Activated CD4-positive, alpha-beta T cell treated with anti-CD3 and anti-CD28 coated beads, Interleukin-2, Interleukin-4, amounts not matched to agents 100 ng/mL and 50 ng/mL, durations not matched to agents 16 hours and 8 hours (primary cell): ENCODE measurements around the gene ZNF521.

ENCODE experiments used
- DNase-seq: peaks from one replicate; pipeline ENCODE4 v3.0.0-alpha.2; 2020; ENCODE audit warnings: low spot score

Gene ZNF521

DNA sequence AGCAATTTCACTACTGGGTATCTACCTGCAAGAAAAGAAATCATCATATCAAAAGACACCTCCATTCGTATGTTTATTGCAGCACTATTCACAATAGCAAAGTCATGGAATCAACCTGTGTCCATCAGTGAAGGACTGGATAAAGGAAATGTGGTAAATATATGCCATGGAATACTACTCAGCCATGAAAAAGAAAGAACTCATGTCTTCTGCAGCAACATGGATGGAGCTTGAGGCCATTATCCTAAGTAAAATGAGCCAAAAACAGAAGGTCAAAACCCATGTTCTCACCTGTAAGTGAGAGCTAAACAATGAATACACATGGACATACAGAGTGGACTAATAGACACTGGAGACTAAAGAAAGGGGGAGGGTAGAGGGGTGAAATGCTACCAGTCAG, 322.2 kb downstream of the ZNF521 start:
- no peak for DNase-seq

DNA sequence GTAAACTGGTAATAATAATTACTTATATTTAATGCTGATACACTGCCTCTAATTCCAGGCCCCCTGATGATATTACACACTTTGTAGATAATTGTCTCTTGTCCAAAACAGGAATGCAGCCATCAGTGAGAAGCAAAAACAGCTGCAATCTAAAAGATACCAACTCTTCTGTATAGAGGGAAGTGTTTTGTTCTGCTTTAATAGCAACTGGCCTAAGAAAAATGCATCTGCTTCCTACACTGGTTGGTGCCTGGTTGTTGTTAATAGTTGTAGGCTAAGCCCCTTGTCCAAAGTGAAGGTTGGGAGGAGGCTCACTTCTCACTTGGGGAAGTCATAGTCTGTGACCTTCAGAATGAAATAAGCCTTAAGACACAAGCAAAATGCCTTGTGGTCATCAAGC, 332.0 kb downstream of the ZNF521 start:
- DNase-seq = no peak

DNA sequence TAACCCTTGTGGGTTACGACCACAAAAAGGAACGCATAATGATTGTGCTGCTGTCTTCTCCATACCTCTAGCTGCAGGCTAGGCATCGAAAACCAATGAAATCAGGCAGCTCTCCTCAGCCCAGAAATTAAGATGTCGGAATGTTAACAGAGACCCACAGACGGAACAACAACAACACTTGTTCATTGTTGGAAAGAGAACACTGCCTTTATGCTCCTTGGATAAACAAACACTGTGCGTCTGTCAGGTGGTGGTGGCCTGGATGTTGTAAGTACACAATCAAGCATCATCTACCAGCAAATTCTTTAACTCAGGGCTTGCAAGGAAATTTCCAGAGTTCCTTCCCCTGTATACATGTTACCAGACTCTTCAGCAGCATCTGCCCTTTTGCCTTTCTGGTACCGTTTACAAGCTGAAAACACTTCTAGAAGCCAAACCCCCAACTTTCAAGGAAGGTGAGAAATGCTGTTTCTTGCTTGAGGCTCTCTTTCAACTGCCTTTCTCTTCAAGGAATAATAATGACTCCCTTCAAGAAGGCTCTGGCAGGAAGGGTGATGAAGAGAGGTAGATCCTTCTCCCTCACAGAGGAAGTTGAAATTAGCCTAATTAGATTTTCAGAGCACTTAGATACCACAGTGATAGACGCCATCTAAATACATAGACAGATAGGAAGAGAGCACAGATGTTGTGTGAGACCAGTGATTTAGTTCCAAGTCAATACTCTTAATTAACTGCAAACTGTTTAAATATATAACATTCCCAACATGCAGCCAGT, 332.7 kb downstream of the ZNF521 start:
- no peak for DNase-seq

DNA sequence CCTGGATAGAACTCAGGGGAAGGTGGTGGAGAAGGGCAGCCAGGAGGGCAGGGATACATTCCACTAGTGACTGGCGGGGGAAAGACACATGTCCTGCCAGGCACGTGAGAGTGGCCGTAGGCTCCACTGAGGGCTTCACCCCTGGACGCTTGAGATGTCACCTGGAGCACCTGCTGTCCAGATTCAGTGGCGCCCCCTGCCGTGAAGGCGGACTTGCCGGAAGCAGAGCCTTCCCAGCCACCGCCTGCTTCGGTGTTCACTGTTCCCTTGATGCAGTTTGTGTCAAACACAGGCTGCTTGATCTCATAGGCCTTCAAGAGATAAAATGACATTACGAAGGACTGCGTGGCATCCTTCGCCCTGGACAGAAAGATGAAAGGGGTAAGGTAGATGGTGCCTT, 335.3 kb downstream of the ZNF521 start:
- DNase-seq = no peak

DNA sequence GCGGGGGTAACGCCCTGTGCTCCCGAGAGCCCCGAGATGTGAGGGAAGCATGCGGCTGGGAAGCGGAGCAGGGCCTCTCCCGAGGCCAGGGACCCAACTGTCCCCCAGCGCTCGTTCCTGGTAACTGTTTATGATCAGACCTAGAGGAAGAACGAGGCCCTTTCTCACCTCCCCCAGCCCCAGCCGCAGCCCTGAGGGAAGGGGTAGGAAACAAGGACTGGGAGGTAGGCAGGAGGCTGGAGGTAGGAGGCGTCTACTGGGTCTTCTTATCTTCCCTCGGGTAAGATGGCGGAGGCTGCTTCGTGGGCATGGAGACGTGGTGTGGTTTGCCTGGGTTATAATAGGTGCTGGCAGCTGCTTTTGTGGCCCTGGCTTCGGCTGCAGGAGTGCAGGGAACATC, 335.8 kb downstream of the ZNF521 start:
- DNase-seq = no peak
